Smooth muscle cell (in vitro differentiated cells): ENCODE measurements around the gene BHLHA15. TPM values are rescaled to one million over a fixed set of nuclear protein-coding genes. Genes with fewer than 3 reads are reported as not detected.

ENCODE experiments used
- DNase-seq: peaks from one replicate; lab custom pipeline; 2025; ENCODE audit not compliant: unreplicated experiment; lab: John Stamatoyannopoulos, UW
- H2AFZ ChIP-seq: fragments of 200-600 bp; sonication (generic); 2 replicates; pipeline ENCODE4 v1.6.0; 2016; ENCODE audit warnings: antibody characterized with exemption, low read depth, mild to moderate bottlenecking
- H3F3A ChIP-seq: fragments of 200-600 bp; sonication (generic); 2 replicates; pipeline ENCODE4 v1.6.0; 2017; ENCODE audit warnings: antibody characterized with exemption, low read depth
- H3K27ac ChIP-seq: fragments of 200-600 bp; sonication (generic); 2 replicates; pipeline ENCODE4 v1.5.1; 2016; ENCODE audit warnings: low read depth, mild to moderate bottlenecking
- H3K27me3 ChIP-seq: fragments of 200-600 bp; sonication (generic); 2 replicates; pipeline ENCODE4 v1.6.1; 2016; ENCODE audit warnings: low read depth, mild to moderate bottlenecking
- H3K36me3 ChIP-seq: fragments of 200-600 bp; sonication (generic); 2 replicates; pipeline ENCODE4 v1.5.1; 2016; ENCODE audit warnings: low read depth
- H3K4me1 ChIP-seq: fragments of 200-600 bp; sonication (generic); 2 replicates; pipeline ENCODE4 v1.5.1; 2016; ENCODE audit warnings: low read depth
- H3K4me2 ChIP-seq: fragments of 200-600 bp; sonication (generic); 2 replicates; pipeline ENCODE4 v1.6.0; 2016; ENCODE audit warnings: mild to moderate bottlenecking
- H3K4me3 ChIP-seq: fragments of 200-600 bp; sonication (generic); 2 replicates; pipeline ENCODE4 v1.5.1; 2016; ENCODE audit warnings: mild to moderate bottlenecking
- H3K79me2 ChIP-seq: fragments of 200-600 bp; sonication (generic); 2 replicates; pipeline ENCODE4 v1.6.0; 2016; ENCODE audit warnings: low read depth, mild to moderate bottlenecking
- H3K9ac ChIP-seq: fragments of 200-600 bp; sonication (generic); 2 replicates; pipeline ENCODE4 v1.6.0; 2016; ENCODE audit warnings: low read depth
- H3K9me3 ChIP-seq: fragments of 200-600 bp; sonication (generic); replicated peaks from 2 replicates; pipeline ENCODE4 v1.5.1; 2016; ENCODE audit warnings: low read depth
- H4K20me1 ChIP-seq: fragments of 200-600 bp; sonication (generic); 2 replicates; pipeline ENCODE4 v1.6.0; 2016; ENCODE audit warnings: low read depth
- CTCF ChIP-seq: fragments of 200-600 bp; sonication (generic); IDR thresholded peaks from 2 replicates; pipeline ENCODE4 v1.5.1; 2017; ENCODE audit warnings: borderline replicate concordance, mild to moderate bottlenecking, antibody characterized with exemption; ENCODE audit not compliant: insufficient read depth, poor library complexity, severe bottlenecking
- WGBS: methylation state at CpG from one replicate; pipeline ENCODE4 v1.1.7; 2016; ENCODE audit warnings: low lambda C conversion rate; 5-methylcytosine and 5-hydroxymethylcytosine counted together
- polyA plus RNA-seq: library from polyadenylated mRNA; unstranded; fragments of >200 nt; fragmentation: Nextera tagmentation; extraction: Ambion mirVana; gene quantifications from 2 replicates; pipeline ENCODE4 v1.2.1, GENCODE V29; 2016
- total RNA-seq: library from RNA; depleted of rRNA; stranded (reverse); fragments of >200 nt; gene quantifications from 2 replicates; pipeline ENCODE4 v1.2.3, GENCODE V29; 2014

The BHLHA15 gene
- total and polyA plus RNA-seq, 2 experiments from 2014 or later: 0.27 to 1.3 TPM

- H3K9ac ChIP-seq: no peak overlapping the region
- peak; percentile 85 for TF ChIP-seq CTCF
- no peaks in the 10 kb centered on the region for H3K9me3 ChIP-seq
- 66% methylated on average over 17 of the region's 17 CpGs for WGBS
- no peak overlapping the region for H3K4me3 ChIP-seq
- DNase-seq: no peak
- H3K4me1 ChIP-seq: no peaks in the 10 kb centered on the region
- H2AFZ ChIP-seq: no peak overlapping the region
- no peaks in the 10 kb centered on the region for H3K36me3 ChIP-seq
- H3K79me2 ChIP-seq: no peaks in the 10 kb centered on the region
- H3K27ac ChIP-seq: no peak overlapping the region
- H3K27me3 ChIP-seq: no peaks in the 10 kb centered on the region
- H4K20me1 ChIP-seq: peaks cover 22% of the 10 kb centered on the region
- H3K4me2 ChIP-seq: no peak overlapping the region
- no peaks in the 10 kb centered on the region for H3F3A ChIP-seq
These were observed 42.9 kb upstream of the BHLHA15 start for GRCh38 chr7:98168181-98168903.

DNA sequence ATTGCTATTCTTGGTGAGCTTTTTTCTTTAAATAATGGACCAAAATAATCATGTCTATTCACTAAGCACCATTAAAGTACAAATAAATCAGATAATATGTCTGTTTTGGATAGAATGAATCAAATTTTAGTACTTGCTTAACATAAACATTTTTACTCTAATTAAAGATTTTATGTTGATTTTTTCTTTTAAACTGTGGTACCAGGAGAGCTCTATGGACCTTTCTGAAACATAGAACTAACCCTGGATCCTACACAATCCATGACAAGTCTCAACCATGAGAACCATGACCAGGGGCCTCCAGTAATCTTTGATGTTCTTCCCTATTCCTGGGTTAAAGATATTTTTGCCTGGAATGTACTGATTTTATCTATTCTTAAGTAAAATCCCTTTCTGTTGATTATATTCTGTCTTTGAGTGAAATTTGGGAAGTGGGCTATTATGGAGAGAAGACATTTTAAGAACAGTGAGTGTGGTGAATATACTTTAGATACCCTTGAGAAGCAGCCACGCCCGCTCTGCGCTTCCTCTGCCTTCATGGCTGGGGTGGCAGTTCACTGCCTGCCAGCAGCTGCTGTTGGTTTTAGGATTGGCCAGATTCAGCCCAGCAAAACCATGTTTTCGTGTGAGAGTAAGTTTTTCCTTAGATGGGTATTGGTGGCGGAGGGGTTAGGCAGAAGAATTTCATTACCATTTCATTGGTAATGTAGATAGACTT, 42.2 kb upstream of the BHLHA15 start:
- TF ChIP-seq CTCF: no peak
- Histone ChIP-seq H3K4me1 (no peaks in the 10 kb centered on the region), H3K27ac (no peak overlapping the region), H3K4me2 (no peak overlapping the region), H3K27me3 (no peaks in the 10 kb centered on the region), H3K36me3 (no peaks in the 10 kb centered on the region), H3K9me3 (no peaks in the 10 kb centered on the region), H2AFZ (no peak overlapping the region), H3K79me2 (no peaks in the 10 kb centered on the region), H3K4me3 (no peak overlapping the region), H3F3A (no peaks in the 10 kb centered on the region), H4K20me1 (peaks cover 22% of the 10 kb centered on the region), H3K9ac (no peak overlapping the region)
- DNase-seq: no peak
- 91% methylated on average over 5 of the region's 5 CpGs for WGBS

- no peak overlapping the region for H3K4me2 ChIP-seq
- H3K4me1 ChIP-seq: no peaks in the 10 kb centered on the region
- WGBS: 97% methylated on average over 8 of the region's 8 CpGs
- H3K9me3 ChIP-seq: no peaks in the 10 kb centered on the region
- no peak for DNase-seq
- H3K27ac ChIP-seq: no peak overlapping the region
- H4K20me1 ChIP-seq: peaks cover 13% of the 10 kb centered on the region
- H3K36me3 ChIP-seq: no peaks in the 10 kb centered on the region
- TF ChIP-seq CTCF: no peak
- no peak overlapping the region for H2AFZ ChIP-seq
- H3F3A ChIP-seq: no peaks in the 10 kb centered on the region
- no peak overlapping the region for H3K9ac ChIP-seq
- no peaks in the 10 kb centered on the region for H3K79me2 ChIP-seq
- no peak overlapping the region for H3K4me3 ChIP-seq
- H3K27me3 ChIP-seq: no peaks in the 10 kb centered on the region
These were observed 40.3 kb upstream of the BHLHA15 start for GRCh38 chr7:98170966-98171365.
